Measurements from ENCODE around the gene D2HGDH. TPM values are rescaled to one million over a fixed set of nuclear protein-coding genes. Genes with fewer than 3 reads are reported as not detected.

Gene D2HGDH
- total RNA-seq: 10 to 100 TPM; 52.2 to 88.6 (median 63.0) TPM
- long read RNA-seq, donor 1, transcript D2HGDH-201 (10 exons, 2,617 nt): major isoform, 16 of 79 reads
- long read RNA-seq, donor 1, partial matches to known transcripts: 18 of 79 reads
- long read RNA-seq, donor 1, other reads (novel, unspliced or antisense): 43 of 79 reads
- long read RNA-seq, donor 2, partial matches to known transcripts: 2 of 14 reads
- long read RNA-seq, donor 2, other reads (novel, unspliced or antisense): 7 of 14 reads

DNA sequence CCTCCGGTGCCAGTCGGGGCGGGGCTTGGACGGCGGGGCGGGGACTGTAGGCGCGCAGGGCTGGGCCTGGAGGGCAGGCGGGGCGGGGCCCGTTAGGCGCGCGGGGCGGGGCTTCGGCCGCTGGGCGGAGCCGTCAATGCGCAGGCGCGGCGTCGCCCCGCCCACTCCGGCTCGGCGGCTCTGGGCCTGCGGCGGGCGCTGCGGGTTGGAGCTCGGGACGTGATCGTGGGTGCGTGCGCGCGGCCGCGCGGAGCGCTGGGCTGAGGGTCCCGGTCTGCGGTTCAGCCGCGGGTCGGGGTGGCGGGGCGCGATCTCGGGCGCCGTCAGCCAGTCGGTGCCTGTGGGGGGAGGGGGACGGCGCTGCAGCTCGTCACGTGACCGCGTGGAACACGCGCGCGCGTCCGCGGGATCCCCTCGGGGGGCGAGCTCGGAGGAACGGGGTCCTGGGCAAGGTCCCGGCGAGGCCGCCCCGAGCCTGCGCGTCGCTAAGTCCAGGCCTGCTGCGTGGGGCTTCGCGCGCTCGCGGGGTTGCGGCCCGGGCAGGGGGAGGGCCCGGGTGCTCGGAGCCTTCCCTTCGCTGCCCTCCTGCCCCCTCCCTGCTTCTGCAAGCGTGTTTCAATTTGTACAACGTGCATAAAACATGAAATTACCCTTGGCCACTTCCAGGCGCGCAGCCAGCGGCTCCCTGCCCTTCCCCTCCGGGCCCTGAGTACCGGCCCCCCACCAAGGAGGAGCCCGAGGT lies at the start of gene D2HGDH:
D2HGDH (plus strand) TSS at position 164 of the 742 bp plus-strand sequence. CDS start 595 bp downstream, outside the sequence.
- intact Hi-C loops (cut with DNase I, micrococcal nuclease): no loop called here
- H3K9me3 ChIP-seq: no peaks in the 10 kb centered on the region
- ATAC-seq (peak; percentile 94), DNase-seq (peak; percentile 97 to 98 (median 98))
- H3K36me3 ChIP-seq (ENCODE audit: low read depth): no peaks in the 10 kb centered on the region
- TF ChIP-seq, protein P1, sequence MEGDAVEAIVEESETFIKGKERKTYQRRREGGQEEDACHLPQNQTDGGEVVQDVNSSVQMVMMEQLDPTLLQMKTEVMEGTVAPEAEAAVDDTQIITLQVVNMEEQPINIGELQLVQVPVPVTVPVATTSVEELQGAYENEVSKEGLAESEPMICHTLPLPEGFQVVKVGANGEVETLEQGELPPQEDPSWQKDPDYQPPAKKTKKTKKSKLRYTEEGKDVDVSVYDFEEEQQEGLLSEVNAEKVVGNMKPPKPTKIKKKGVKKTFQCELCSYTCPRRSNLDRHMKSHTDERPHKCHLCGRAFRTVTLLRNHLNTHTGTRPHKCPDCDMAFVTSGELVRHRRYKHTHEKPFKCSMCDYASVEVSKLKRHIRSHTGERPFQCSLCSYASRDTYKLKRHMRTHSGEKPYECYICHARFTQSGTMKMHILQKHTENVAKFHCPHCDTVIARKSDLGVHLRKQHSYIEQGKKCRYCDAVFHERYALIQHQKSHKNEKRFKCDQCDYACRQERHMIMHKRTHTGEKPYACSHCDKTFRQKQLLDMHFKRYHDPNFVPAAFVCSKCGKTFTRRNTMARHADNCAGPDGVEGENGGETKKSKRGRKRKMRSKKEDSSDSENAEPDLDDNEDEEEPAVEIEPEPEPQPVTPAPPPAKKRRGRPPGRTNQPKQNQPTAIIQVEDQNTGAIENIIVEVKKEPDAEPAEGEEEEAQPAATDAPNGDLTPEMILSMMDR (IDR thresholded peaks at IDR 0.05): no peak
- peaks cover 16% of the 10 kb centered on the region for H3K4me1 ChIP-seq (ENCODE audit: low read depth)
- peak within 1 kb of the TSS; percentile 90 for H3K4me3 ChIP-seq

DNA sequence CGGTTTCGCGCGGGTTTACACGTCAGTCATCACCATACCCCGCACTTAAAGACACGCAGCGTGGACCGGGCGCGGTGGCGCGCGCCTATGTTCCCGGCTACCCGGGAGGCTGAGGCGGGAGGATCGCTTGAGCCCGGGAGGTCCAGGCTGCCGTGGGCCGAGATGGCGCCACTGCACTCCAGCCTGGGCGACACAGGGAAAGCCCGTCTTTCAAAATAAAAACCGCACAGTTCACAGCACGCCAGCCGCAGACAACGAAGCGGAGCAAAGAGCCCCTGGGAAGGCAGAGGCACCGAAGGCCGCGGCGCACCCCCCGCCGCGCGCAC lies 48.1 kb upstream of the D2HGDH start:
- peak in 1 of 3 donors; percentile 15 for DNase-seq
- intact Hi-C loops (cut with DNase I, micrococcal nuclease): no loop called here
- no peaks in the 10 kb centered on the region for H3K9me3 ChIP-seq
- TF ChIP-seq, protein P1 (IDR thresholded peaks at IDR 0.05): no peak
- H3K36me3 ChIP-seq (ENCODE audit: low read depth): peaks cover 3% of the 10 kb centered on the region
- peak; percentile 9 for ATAC-seq
- H3K4me3 ChIP-seq: peak overlapping the region; percentile 83
- peaks cover 28% of the 10 kb centered on the region for H3K4me1 ChIP-seq (ENCODE audit: low read depth)

DNA sequence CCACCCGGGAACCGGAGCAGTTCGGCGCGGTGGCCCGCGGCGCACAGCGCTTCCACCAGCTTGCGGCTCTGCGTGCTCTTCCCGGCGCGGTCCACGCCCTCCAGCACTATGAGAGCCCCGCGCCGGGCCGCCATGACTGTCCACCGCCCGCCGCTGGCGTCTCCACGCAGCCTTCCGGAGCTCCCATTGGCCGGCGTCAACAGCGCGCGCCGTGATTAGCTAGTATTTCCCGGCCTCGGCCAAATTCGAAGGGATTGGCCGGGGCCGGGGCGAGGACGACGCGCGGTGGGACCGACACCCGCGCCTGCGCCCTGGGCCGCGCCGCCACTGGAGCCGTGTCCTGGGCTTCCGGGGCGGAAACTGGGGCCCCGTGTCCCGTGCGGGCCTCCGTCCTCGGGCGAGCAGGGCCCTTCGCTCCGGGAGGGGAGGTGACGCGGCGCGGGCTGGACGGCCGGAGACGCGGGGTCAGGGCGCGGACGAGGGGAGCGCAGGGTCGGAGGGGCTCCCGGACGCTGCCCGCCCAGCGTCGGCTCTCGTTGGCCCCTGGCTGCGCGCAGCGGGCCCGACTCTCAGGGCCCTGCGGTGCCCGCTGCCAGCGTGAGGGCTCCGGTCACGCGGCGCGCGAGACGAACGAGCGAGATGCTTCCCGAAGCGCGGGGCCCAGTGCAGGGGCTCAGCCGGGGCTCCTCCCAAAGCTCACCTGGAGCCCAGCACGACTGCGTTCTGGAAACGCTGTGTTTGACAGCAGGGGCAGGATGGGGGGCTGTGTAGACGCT lies 47.6 kb upstream of the D2HGDH start, which contains the start of gene DTYMK:
DTYMK (minus strand) TSS at position 166 of the 776 bp plus-strand sequence; CDS start at position 134, 32 bp downstream.
- Histone ChIP-seq H3K4me1 (ENCODE audit: low read depth) (peaks cover 28% of the 10 kb centered on the region), H3K36me3 (ENCODE audit: low read depth) (peaks cover 3% of the 10 kb centered on the region), H3K9me3 (no peaks in the 10 kb centered on the region), H3K4me3 (peak within 1 kb of the TSS; percentile 83)
- DNase-seq (peak; percentile 96 to 98 (median 96)), ATAC-seq (peak; percentile 98)
- TF ChIP-seq, protein P1 (IDR thresholded peaks at IDR 0.05): peak; percentile 16
- intact Hi-C loops (cut with DNase I, micrococcal nuclease): no loop called here

DNA sequence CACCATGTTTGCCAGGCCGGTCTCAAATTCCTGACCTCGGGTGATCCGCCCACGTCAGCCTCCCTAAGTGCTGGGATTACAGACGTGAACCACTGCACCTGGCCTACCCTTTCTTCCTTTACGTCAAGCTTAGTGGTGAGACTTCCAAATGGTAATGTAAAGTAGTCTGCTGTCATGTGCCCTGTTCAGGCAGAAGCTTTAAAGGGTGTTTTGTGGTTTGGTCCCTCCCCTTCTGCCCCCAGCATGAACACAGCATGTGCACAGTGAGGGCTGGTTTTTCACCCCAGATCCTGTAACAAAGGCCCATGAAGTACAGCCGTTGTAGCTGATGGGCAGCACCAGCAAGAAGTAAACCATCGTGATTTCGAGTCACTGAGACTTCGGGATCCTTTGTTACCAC lies 45.1 kb upstream of the D2HGDH start:
- intact Hi-C loops (cut with DNase I, micrococcal nuclease): no loop called here
- TF ChIP-seq, protein P1 (IDR thresholded peaks at IDR 0.05): no peak
- peaks cover 3% of the 10 kb centered on the region for H3K36me3 ChIP-seq (ENCODE audit: low read depth)
- no peak for ATAC-seq
- DNase-seq: no peak
- no peak overlapping the region for H3K4me3 ChIP-seq
- H3K4me1 ChIP-seq (ENCODE audit: low read depth): peaks cover 28% of the 10 kb centered on the region
- no peaks in the 10 kb centered on the region for H3K9me3 ChIP-seq

DNA sequence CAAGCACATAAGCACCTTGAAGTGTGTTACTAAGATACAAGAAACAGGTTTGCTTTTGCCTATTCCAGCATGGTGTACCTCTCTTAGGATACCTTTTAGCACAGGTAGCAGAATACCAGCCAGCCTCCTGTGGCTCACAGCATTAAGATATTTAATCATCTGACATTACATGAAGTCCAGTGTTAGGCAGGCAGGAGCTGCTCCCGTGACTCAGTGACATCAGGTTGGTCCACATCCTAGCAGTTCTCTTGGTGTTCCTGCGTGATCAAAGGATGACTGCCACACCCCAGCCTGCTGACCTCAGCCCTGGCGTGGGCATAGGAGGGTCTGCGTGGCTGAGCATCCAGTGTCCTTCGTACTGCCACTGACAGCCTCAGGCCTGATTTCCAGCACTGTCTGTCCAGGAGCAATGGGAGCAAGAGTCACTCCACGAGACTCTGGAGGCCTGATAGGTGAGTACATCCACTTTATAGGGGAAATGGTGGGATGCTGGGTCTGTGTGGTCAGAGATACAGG lies 44.2 kb upstream of the D2HGDH start:
- TF ChIP-seq, protein P1 (IDR thresholded peaks at IDR 0.05): no peak
- ATAC-seq (no peak), DNase-seq (no peak)
- Histone ChIP-seq H3K4me3 (no peak overlapping the region), H3K4me1 (ENCODE audit: low read depth) (peaks cover 28% of the 10 kb centered on the region), H3K36me3 (ENCODE audit: low read depth) (peaks cover 3% of the 10 kb centered on the region), H3K9me3 (no peaks in the 10 kb centered on the region)
- intact Hi-C loops (cut with DNase I, micrococcal nuclease): no loop called here
